IMR-90 (cell line): ENCODE data around the gene SNX5. TPM values are rescaled to one million over a fixed set of nuclear protein-coding genes. Genes with fewer than 3 reads are reported as not detected.

Source experiments
- ATAC-seq: fragments of 200-7000 bp; cut with Tn5 transposase; 2 replicates; pipeline ENCODE4 v1.9.1; 2020; ENCODE audit warnings: low read depth, mild to moderate bottlenecking, moderate library complexity
- BruUV-seq: library from RNA; stranded (reverse); fragments of 400-500 nt; replicated peaks from 2 replicates; lab custom pipeline; 2021; lab: Mats Ljungman, UMichigan
- CTCF ChIA-PET: fragments of 300-600 bp; formaldehyde crosslinking; extraction: SDS; loops from one replicate; lab custom pipeline; 2021; ENCODE audit warnings: antibody characterized with exemption; lab: Yijun Ruan, JAX
- POLR2A ChIA-PET: fragments of 300-600 bp; sonication (Branson Sonifier 250); formaldehyde crosslinking; loops from one replicate; lab custom pipeline; 2022; ENCODE audit warnings: antibody characterized with exemption; ENCODE audit not compliant: unreplicated experiment; lab: Charles Lee
- DNase-seq: peaks from one replicate; pipeline ENCODE4 v3.0.0; 2013
- H2AFZ ChIP-seq: replicated peaks from 2 replicates; pipeline ENCODE3; 2013; ENCODE audit warnings: low read length, mild to moderate bottlenecking; ENCODE audit not compliant: poor library complexity
- H2AK5ac ChIP-seq: 2 replicates; pipeline ENCODE4 v1.6.1; 2013; ENCODE audit warnings: low read depth, low read length, inconsistent platforms
- H2AK9ac ChIP-seq: replicated peaks from 2 replicates; pipeline ENCODE3; 2013; ENCODE audit warnings: mild to moderate bottlenecking, low read depth, low read length, moderate library complexity; ENCODE audit not compliant: poor library complexity
- H2BK120ac ChIP-seq: 2 replicates; pipeline ENCODE4 v1.6.1; 2013; ENCODE audit warnings: low read depth, low read length, inconsistent platforms
- H2BK15ac ChIP-seq: 3 replicates; pipeline ENCODE4 v1.6.1; 2013; ENCODE audit warnings: low read depth, low read length, inconsistent platforms
- H2BK20ac ChIP-seq: 2 replicates; pipeline ENCODE4 v1.6.1; 2013; ENCODE audit warnings: low read depth, mild to moderate bottlenecking, inconsistent platforms, low read length, moderate library complexity
- H2BK5ac ChIP-seq: 2 replicates; pipeline ENCODE4 v1.6.1; 2013; ENCODE audit warnings: mild to moderate bottlenecking, low read depth, low read length, inconsistent platforms; ENCODE audit not compliant: poor library complexity, severe bottlenecking
- H3K14ac ChIP-seq: replicated peaks from 2 replicates; pipeline ENCODE4 v1.6.1; 2013; ENCODE audit warnings: low read depth, low read length, inconsistent platforms
- H3K18ac ChIP-seq: 2 replicates; pipeline ENCODE4 v1.6.1; 2013; ENCODE audit warnings: low read depth, low read length, control low read depth
- H3K23ac ChIP-seq: 2 replicates; pipeline ENCODE4 v1.6.1; 2013; ENCODE audit warnings: low read depth, low read length, inconsistent platforms
- H3K27ac ChIP-seq: 2 replicates; pipeline ENCODE4 v1.5.1; 2013; ENCODE audit warnings: mild to moderate bottlenecking, control low read depth, low read length; ENCODE audit not compliant: insufficient read depth
- H3K27me3 ChIP-seq: 2 replicates; pipeline ENCODE4 v1.6.1; 2013; ENCODE audit warnings: low read length; ENCODE audit not compliant: control insufficient read depth, insufficient read depth
- H3K36me3 ChIP-seq: 2 replicates; pipeline ENCODE4 v1.6.1; 2013; ENCODE audit warnings: low read length, mixed read lengths; ENCODE audit not compliant: control insufficient read depth, insufficient read depth
- H3K4ac ChIP-seq: 2 replicates; pipeline ENCODE4 v1.6.1; 2013; ENCODE audit warnings: low read depth, low read length, inconsistent platforms
- H3K4me1 ChIP-seq: 2 replicates; pipeline ENCODE4 v1.6.1; 2013; ENCODE audit warnings: low read length, mixed read lengths; ENCODE audit not compliant: control insufficient read depth, insufficient read depth
- H3K4me2 ChIP-seq: 2 replicates; pipeline ENCODE4 v1.6.1; 2013; ENCODE audit warnings: low read depth, mild to moderate bottlenecking, control low read depth, low read length, moderate library complexity
- H3K4me3 ChIP-seq: 2 replicates; pipeline ENCODE4 v1.5.1; 2013; ENCODE audit warnings: low read depth, mild to moderate bottlenecking, control low read depth, low read length, moderate library complexity; ENCODE audit not compliant: insufficient read depth
- H3K56ac ChIP-seq: 2 replicates; pipeline ENCODE4 v1.6.1; 2013; ENCODE audit warnings: low read length, inconsistent platforms; ENCODE audit not compliant: insufficient read depth; ENCODE audit errors: extremely low read depth
- H3K79me1 ChIP-seq, 2 experiments: 2 replicates each; pipeline ENCODE4 v1.6.1; 2013; ENCODE audit warnings: low read length in 2 of 2, inconsistent platforms in 1 of 2, low read depth in 1 of 2
- H3K9ac ChIP-seq: 2 replicates; pipeline ENCODE4 v1.6.1; 2013; ENCODE audit warnings: low read depth, low read length, control low read depth
- H3K9me1 ChIP-seq: 2 replicates; pipeline ENCODE4 v1.6.1; 2013; ENCODE audit warnings: low read length, inconsistent platforms; ENCODE audit not compliant: insufficient read depth
- H3K9me3 ChIP-seq: 2 replicates; pipeline ENCODE4 v1.6.1; 2013; ENCODE audit warnings: low read length; ENCODE audit not compliant: control insufficient read depth, insufficient read depth
- H4K20me1 ChIP-seq: 2 replicates; pipeline ENCODE4 v1.6.1; 2013; ENCODE audit warnings: low read length, inconsistent platforms; ENCODE audit not compliant: insufficient read depth
- H4K5ac ChIP-seq: 2 replicates; pipeline ENCODE4 v1.6.1; 2013; ENCODE audit warnings: mild to moderate bottlenecking, low read depth, low read length, control low read depth
- H4K8ac ChIP-seq, 2 experiments: 2 replicates each; pipeline ENCODE4 v1.6.1; 2013; ENCODE audit warnings: low read depth in 2 of 2, low read length in 2 of 2, control low read depth in 1 of 2, inconsistent platforms in 1 of 2
- H4K91ac ChIP-seq: 2 replicates; pipeline ENCODE4 v1.6.1; 2013; ENCODE audit warnings: low read depth, low read length, inconsistent platforms; ENCODE audit not compliant: insufficient read depth
- BHLHE40 ChIP-seq: fragments of 150-350 bp; IDR thresholded peaks from 2 replicates; pipeline ENCODE4 v1.6.1; 2016; ENCODE audit warnings: mild to moderate bottlenecking, low read depth, low read length
- CEBPB ChIP-seq: IDR thresholded peaks from 2 replicates; pipeline ENCODE4 v1.6.1; 2012; ENCODE audit warnings: low read depth, low read length, improper control_type of control experiment
- CHD1 ChIP-seq: IDR thresholded peaks from 2 replicates; pipeline ENCODE4 v1.6.1; 2012; ENCODE audit warnings: low read depth, low read length, improper control_type of control experiment
- FOS ChIP-seq: fragments of 150-350 bp; IDR thresholded peaks from 2 replicates; pipeline ENCODE4 v1.6.1; 2016; ENCODE audit warnings: low read depth, low read length
- MAFK ChIP-seq: IDR thresholded peaks from 2 replicates; pipeline ENCODE4 v1.6.1; 2012; ENCODE audit warnings: low read depth, low read length, improper control_type of control experiment
- MAZ ChIP-seq: IDR thresholded peaks from 2 replicates; pipeline ENCODE4 v1.6.1; 2012; ENCODE audit warnings: low read depth, mild to moderate bottlenecking, low read length, improper control_type of control experiment, moderate library complexity, borderline replicate concordance
- NFE2L2 ChIP-seq: fragments of 150-350 bp; IDR thresholded peaks from 2 replicates; pipeline ENCODE4 v1.6.1; 2016; ENCODE audit warnings: low read depth, mild to moderate bottlenecking, low read length
- RAD21 ChIP-seq: IDR thresholded peaks from 2 replicates; pipeline ENCODE4 v1.6.1; 2012; ENCODE audit warnings: low read length, improper control_type of control experiment
- RCOR1 ChIP-seq: IDR thresholded peaks from 2 replicates; pipeline ENCODE4 v1.6.1; 2012; ENCODE audit warnings: mild to moderate bottlenecking, low read length, improper control_type of control experiment; ENCODE audit not compliant: insufficient replicate concordance
- RFX5 ChIP-seq: IDR thresholded peaks from 2 replicates; pipeline ENCODE4 v1.8.0; 2012; ENCODE audit warnings: low read depth, mild to moderate bottlenecking, low read length, moderate library complexity
- SMC3 ChIP-seq: fragments of 150-350 bp; IDR thresholded peaks from 2 replicates; pipeline ENCODE4 v1.6.1; 2016; ENCODE audit warnings: low read depth, mild to moderate bottlenecking, antibody characterized with exemption, low read length, moderate library complexity
- WGBS, 2 experiments: methylation state at CpG; one replicate each; pipeline versions ENCODE4 v1.1.5 to v1.1.7; 2013; ENCODE audit warnings: missing lambda C conversion rate in 2 of 2; ENCODE audit not compliant: insufficient read length in 1 of 2; ENCODE audit errors: extremely low coverage in 2 of 2; 5-methylcytosine and 5-hydroxymethylcytosine counted together
- dilution Hi-C: fragments of 300-500 bp; cut with HindIII; formaldehyde crosslinking; loops from one replicate; pipeline ENCODE4 v1.14.3; 2018; ENCODE audit warnings: low sequenced_read_pairs; ENCODE audit not compliant: unreplicated experiment
- in situ Hi-C: fragments of 300-500 bp; cut with MboI; formaldehyde crosslinking; loops from 3 replicates; pipeline ENCODE4 v1.14.3; 2019; ENCODE audit warnings: low sequenced_read_pairs, inconsistent platforms, mixed read lengths
- intact Hi-C: fragments of 100-400 bp; cut with micrococcal nuclease; formaldehyde crosslinking; loops from 2 replicates; pipeline ENCODE4 v1.10.0; 2022
- polyA plus RNA-seq, 3 experiments: library from polyadenylated mRNA; depleted of rRNA; stranded (reverse); fragments of >200 nt; gene quantifications; 2 replicates each; pipeline ENCODE4 v1.2.3, GENCODE V29; 2012; ENCODE audit warnings: low replicate concordance in 1 of 3
- total RNA-seq: library from RNA; depleted of rRNA; stranded (reverse); fragments of >200 nt; gene quantifications from 2 replicates; pipeline ENCODE4 v1.2.3, GENCODE V29; 2012
- TF ChIP-seq, protein P1 (sequence below): conservative IDR thresholded peaks from 2 replicates; pipeline ENCODE4 v1.5.1; 2012; ENCODE audit warnings: mild to moderate bottlenecking, low read depth, low read length, improper control_type of control experiment
- TF ChIP-seq, protein P2 (sequence below): fragments of 150-350 bp; IDR thresholded peaks from 2 replicates; pipeline ENCODE4 v1.6.1; 2017; ENCODE audit warnings: mild to moderate bottlenecking, antibody characterized with exemption, low read length, low read depth
- TF ChIP-seq, protein P3 (sequence below): fragments of 150-350 bp; IDR thresholded peaks from 2 replicates; pipeline ENCODE4 v1.6.1; 2016; ENCODE audit warnings: low read depth, mild to moderate bottlenecking, low read length, moderate library complexity, borderline replicate concordance

Gene SNX5
- total and polyA plus RNA-seq, 2 of the 4 experiments (the other 2 are of a cell fraction) = 65.4 to 92.8 TPM

DNA sequence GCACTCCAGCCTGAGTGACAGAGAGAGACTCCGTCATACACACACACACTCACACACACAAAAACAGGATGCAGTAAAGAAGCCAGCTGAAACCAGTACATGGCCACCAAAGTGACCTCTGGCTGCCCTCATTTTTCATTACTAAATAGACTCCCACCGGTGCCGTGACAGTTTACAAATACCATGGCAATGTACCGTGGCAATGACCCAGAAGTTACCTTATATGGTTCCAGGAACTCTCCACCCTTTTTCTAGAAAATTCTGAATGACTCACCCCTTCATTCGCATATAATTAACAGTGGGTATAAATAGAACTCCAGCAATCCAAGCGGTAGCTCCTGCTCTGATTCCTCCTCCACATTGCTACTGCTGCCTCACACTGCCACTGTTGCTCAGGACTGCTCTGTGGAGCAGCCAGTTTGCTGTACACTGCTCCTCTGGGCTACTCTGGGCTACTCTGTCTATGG lies 57.7 kb downstream of the SNX5 start:
- dilution Hi-C loops (no loop called here), in situ Hi-C loops (no loop called here), intact Hi-C loops (no loop called here)
- Histone ChIP-seq H3K79me1 (no peaks in the 10 kb centered on the region), H4K91ac (peak overlapping the region; percentile 5; the same call in 1 of the 2 replicates), H3K4me2 (no peak overlapping the region), H2AK9ac (no peak overlapping the region), H2BK120ac (peak overlapping the region; percentile 41), H2AFZ (peak overlapping the region; percentile 39), H3K23ac (no peak overlapping the region), H4K5ac (0 out of 2 replicates have a peak overlapping the region, but pooled peaks have one; percentile 21), H3K18ac (peak overlapping the region; percentile 10; the same call in 1 of the 2 replicates), H3K9me1 (no peaks in the 10 kb centered on the region; the same call in 1 of the 2 replicates), H3K9me3 (no peaks in the 10 kb centered on the region), H2BK5ac (peak overlapping the region; percentile 40), H3K27ac (no peak overlapping the region), H4K20me1 (no peaks in the 10 kb centered on the region), H3K27me3 (no peaks in the 10 kb centered on the region), H4K8ac (peak overlapping the region in 1 of 2 experiments; percentile 70; a peak in 2 of 4 replicates), H3K56ac (no peak overlapping the region), H3K36me3 (no peaks in the 10 kb centered on the region), H2BK15ac (peak overlapping the region; percentile 55; the same call in 1 of the 3 replicates), H2AK5ac (peak overlapping the region; percentile 47; the same call in 1 of the 2 replicates), H3K14ac (0 out of 2 replicates have a peak overlapping the region, but pooled peaks have one; percentile 47), H3K4ac (peak overlapping the region; percentile 27; the same call in 1 of the 2 replicates), H3K9ac (no peak overlapping the region), H3K4me3 (no peak overlapping the region), H3K4me1 (peaks cover 16% of the 10 kb centered on the region), H2BK20ac (peak overlapping the region; percentile 23; the same call in 1 of the 2 replicates)
- peak; percentile 81 for DNase-seq
- CTCF ChIA-PET = interaction anchor here (1.1 to 1.6 kb wide), 3 partner anchors 13 to 255 kb away, joined by 3 to 6 read pairs (median 3); no protein-coding TSS in a partner anchor
- ATAC-seq = peak; percentile 88
- no TSS peak for BruUV-seq
- POLR2A ChIA-PET = no interaction called here
- WGBS, 2 experiments = 10% methylated on average over 2 of the region's 6 CpGs; no CpG with 5 or more reads in 1 of the 2 experiments
- TF ChIP-seq MAZ (no peak), NFE2L2 (no peak), RFX5 (no peak), CHD1 (no peak), BHLHE40 (0 out of 2 replicates have a peak, but pooled peaks have one; percentile 5), RCOR1 (no peak), FOS (peak; percentile 49; the same call in 1 of the 2 replicates), RAD21 (peak; percentile 47), MAFK (no peak), CEBPB (no peak), SMC3 (no peak)
- TF ChIP-seq, protein P1, sequence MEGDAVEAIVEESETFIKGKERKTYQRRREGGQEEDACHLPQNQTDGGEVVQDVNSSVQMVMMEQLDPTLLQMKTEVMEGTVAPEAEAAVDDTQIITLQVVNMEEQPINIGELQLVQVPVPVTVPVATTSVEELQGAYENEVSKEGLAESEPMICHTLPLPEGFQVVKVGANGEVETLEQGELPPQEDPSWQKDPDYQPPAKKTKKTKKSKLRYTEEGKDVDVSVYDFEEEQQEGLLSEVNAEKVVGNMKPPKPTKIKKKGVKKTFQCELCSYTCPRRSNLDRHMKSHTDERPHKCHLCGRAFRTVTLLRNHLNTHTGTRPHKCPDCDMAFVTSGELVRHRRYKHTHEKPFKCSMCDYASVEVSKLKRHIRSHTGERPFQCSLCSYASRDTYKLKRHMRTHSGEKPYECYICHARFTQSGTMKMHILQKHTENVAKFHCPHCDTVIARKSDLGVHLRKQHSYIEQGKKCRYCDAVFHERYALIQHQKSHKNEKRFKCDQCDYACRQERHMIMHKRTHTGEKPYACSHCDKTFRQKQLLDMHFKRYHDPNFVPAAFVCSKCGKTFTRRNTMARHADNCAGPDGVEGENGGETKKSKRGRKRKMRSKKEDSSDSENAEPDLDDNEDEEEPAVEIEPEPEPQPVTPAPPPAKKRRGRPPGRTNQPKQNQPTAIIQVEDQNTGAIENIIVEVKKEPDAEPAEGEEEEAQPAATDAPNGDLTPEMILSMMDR = 0 out of 2 replicates have a peak, but pooled peaks have one; percentile 12
- TF ChIP-seq, protein P2, sequence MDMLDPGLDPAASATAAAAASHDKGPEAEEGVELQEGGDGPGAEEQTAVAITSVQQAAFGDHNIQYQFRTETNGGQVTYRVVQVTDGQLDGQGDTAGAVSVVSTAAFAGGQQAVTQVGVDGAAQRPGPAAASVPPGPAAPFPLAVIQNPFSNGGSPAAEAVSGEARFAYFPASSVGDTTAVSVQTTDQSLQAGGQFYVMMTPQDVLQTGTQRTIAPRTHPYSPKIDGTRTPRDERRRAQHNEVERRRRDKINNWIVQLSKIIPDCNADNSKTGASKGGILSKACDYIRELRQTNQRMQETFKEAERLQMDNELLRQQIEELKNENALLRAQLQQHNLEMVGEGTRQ = no peak
- TF ChIP-seq, protein P3, sequence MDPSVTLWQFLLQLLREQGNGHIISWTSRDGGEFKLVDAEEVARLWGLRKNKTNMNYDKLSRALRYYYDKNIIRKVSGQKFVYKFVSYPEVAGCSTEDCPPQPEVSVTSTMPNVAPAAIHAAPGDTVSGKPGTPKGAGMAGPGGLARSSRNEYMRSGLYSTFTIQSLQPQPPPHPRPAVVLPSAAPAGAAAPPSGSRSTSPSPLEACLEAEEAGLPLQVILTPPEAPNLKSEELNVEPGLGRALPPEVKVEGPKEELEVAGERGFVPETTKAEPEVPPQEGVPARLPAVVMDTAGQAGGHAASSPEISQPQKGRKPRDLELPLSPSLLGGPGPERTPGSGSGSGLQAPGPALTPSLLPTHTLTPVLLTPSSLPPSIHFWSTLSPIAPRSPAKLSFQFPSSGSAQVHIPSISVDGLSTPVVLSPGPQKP = no peak
